Subcutaneous abdominal adipose tissue (tissue), 5 donors: Measurements from ENCODE around the gene BCL11A.

Experiments used
- H3K27ac ChIP-seq: one replicate; pipeline ENCODE4 v1.7.0; 2013; ENCODE audit warnings: low read depth, mild to moderate bottlenecking, inconsistent platforms, low read length, moderate library complexity
- H3K27me3 ChIP-seq, 5 donors: one replicate each; pipeline ENCODE4 v1.7.0; 2013; ENCODE audit warnings: low read length in 5 of 5, inconsistent platforms in 1 of 5; ENCODE audit not compliant: control insufficient read depth in 5 of 5, insufficient read depth in 4 of 5
- H3K36me3 ChIP-seq, 5 donors: one replicate each; pipeline ENCODE4 v1.7.0; 2013; ENCODE audit warnings: low read length in 5 of 5; ENCODE audit not compliant: control insufficient read depth in 5 of 5, insufficient read depth in 5 of 5
- H3K4me1 ChIP-seq, 5 donors: one replicate each; pipeline ENCODE4 v1.7.0; 2013; ENCODE audit warnings: low read length in 5 of 5, mild to moderate bottlenecking in 3 of 5, moderate library complexity in 1 of 5; ENCODE audit not compliant: control insufficient read depth in 5 of 5, insufficient read depth in 5 of 5
- H3K4me3 ChIP-seq, 5 donors: one replicate each; pipeline ENCODE4 v1.7.0; 2013; ENCODE audit warnings: low read length in 5 of 5, low read depth in 1 of 5
- H3K9ac ChIP-seq, 5 donors: one replicate each; pipeline ENCODE4 v1.7.0; 2013; ENCODE audit warnings: low read length in 5 of 5, mild to moderate bottlenecking in 4 of 5, moderate library complexity in 3 of 5
- H3K9me3 ChIP-seq, 5 donors: one replicate each; pipeline ENCODE4 v1.7.0; 2013; ENCODE audit warnings: low read length in 5 of 5; ENCODE audit not compliant: control insufficient read depth in 5 of 5
- donor health status: healthy.
- donor health status: healthy.
- donor health status: healthy.
- donor health status: healthy.
- donor health status: healthy.

Gene BCL11A

GRCh38 chr2:60409531-60409871, 144.0 kb downstream of the BCL11A start:
- H3K9ac ChIP-seq: no peak overlapping the region
- peaks cover 9 to 27% (median 10%) of the 10 kb centered on the region in 5 donors for H3K27me3 ChIP-seq
- H3K27ac ChIP-seq: no peak overlapping the region
- H3K4me1 ChIP-seq: no peaks in the 10 kb centered on the region
- no peak overlapping the region for H3K4me3 ChIP-seq
- no peaks in the 10 kb centered on the region for H3K36me3 ChIP-seq
- H3K9me3 ChIP-seq: no peaks in the 10 kb centered on the region

- H3K9ac ChIP-seq: no peak overlapping the region
- no peaks in the 10 kb centered on the region for H3K9me3 ChIP-seq
- peaks cover 9 to 27% (median 10%) of the 10 kb centered on the region in 5 donors for H3K27me3 ChIP-seq
- no peak overlapping the region for H3K27ac ChIP-seq
- no peak overlapping the region for H3K4me3 ChIP-seq
- no peaks in the 10 kb centered on the region for H3K4me1 ChIP-seq
- no peaks in the 10 kb centered on the region for H3K36me3 ChIP-seq
Observed at GRCh38 chr2:60408811-60409530, 144.5 kb downstream of the BCL11A start.

- Histone ChIP-seq H3K9ac (no peak overlapping the region), H3K9me3 (no peaks in the 10 kb centered on the region), H3K27ac (no peak overlapping the region), H3K36me3 (no peaks in the 10 kb centered on the region), H3K4me1 (no peaks in the 10 kb centered on the region), H3K27me3 (peaks cover 5 to 24% (median 10%) of the 10 kb centered on the region in 5 donors), H3K4me3 (no peak overlapping the region)
Observed at GRCh38 chr2:60408207-60408606, 145.2 kb downstream of the BCL11A start.

GRCh38 chr2:60407398-60407797, 146.1 kb downstream of the BCL11A start:
- Histone ChIP-seq H3K9ac (no peak overlapping the region), H3K36me3 (no peaks in the 10 kb centered on the region), H3K27me3 (peaks cover 5 to 26% (median 10%) of the 10 kb centered on the region in 5 donors), H3K4me1 (no peaks in the 10 kb centered on the region), H3K27ac (no peak overlapping the region), H3K4me3 (no peak overlapping the region), H3K9me3 (no peaks in the 10 kb centered on the region)

- Histone ChIP-seq H3K9ac (no peak overlapping the region), H3K27ac (no peak overlapping the region), H3K27me3 (peaks cover 4 to 27% (median 9%) of the 10 kb centered on the region in 5 donors), H3K4me1 (no peaks in the 10 kb centered on the region), H3K9me3 (no peaks in the 10 kb centered on the region), H3K36me3 (no peaks in the 10 kb centered on the region), H3K4me3 (no peak overlapping the region)
Observed at GRCh38 chr2:60406192-60406591, 147.3 kb downstream of the BCL11A start.

GRCh38 chr2:60405271-60405919, 148.1 kb downstream of the BCL11A start:
- Histone ChIP-seq H3K27ac (no peak overlapping the region), H3K9me3 (no peaks in the 10 kb centered on the region), H3K27me3 (peaks cover 3 to 25% (median 7%) of the 10 kb centered on the region in 5 donors), H3K4me3 (no peak overlapping the region), H3K36me3 (no peaks in the 10 kb centered on the region), H3K9ac (no peak overlapping the region), H3K4me1 (no peaks in the 10 kb centered on the region)
